Measurements from ENCODE around the gene IL5. TPM values are rescaled to one million over a fixed set of nuclear protein-coding genes. Genes with fewer than 3 reads are reported as not detected.

The IL5 gene
- total and polyA plus RNA-seq, 2 of the 4 experiments (the other 2 are of a cell fraction) = not detected

DNA sequence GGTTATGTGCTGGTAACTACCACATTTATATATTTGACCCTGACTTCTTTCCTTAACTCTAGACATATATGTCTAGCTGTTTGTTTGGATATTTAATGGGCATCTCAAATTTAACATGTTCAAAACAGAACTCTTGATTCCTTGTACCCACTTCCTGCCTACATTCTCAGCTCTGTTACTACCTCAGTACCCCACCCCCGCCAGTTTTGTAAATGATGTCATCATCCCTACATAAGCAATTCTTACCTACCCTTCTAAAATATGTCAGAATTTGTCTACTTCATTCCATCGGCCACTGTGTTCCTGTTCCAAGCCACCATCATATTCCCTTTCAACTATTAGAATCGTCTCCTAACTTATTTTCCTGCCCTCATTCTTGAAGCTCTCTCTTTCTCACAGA is 18.3 kb upstream of the IL5 start:
- Histone ChIP-seq H3K14ac (replicated peaks; ENCODE audit: low read depth, low read length) (no peak overlapping the region), H3K9me1 (ENCODE audit: insufficient read depth, low read length) (peaks cover under 1% of the 10 kb centered on the region; the same call in 1 of the 2 replicates), H4K91ac (ENCODE audit: insufficient read depth, low read depth, low read length) (no peak overlapping the region), H3K4ac (ENCODE audit: low read depth, low read length) (no peak overlapping the region), H3K18ac (ENCODE audit: low read depth, low read length) (no peak overlapping the region), H4K20me1 (ENCODE audit: insufficient read depth, low read length) (no peaks in the 10 kb centered on the region; the same call in 1 of the 2 replicates), H3K4me3 (ENCODE audit: insufficient read depth, low read depth, low read length) (no peak overlapping the region), H3K4me1 (ENCODE audit: control insufficient read depth, insufficient read depth, low read length) (no peaks in the 10 kb centered on the region; the same call in none of the 2 replicates), H3K23ac (ENCODE audit: low read depth, low read length) (no peak overlapping the region), H2AK9ac (replicated peaks; ENCODE audit: low read depth, low read length, poor library complexity) (no peak overlapping the region), H3K9ac (ENCODE audit: low read depth, low read length) (no peak overlapping the region), H2BK20ac (ENCODE audit: low read depth, low read length) (no peak overlapping the region), H3K4me2 (ENCODE audit: low read depth, low read length) (no peak overlapping the region), H2BK120ac (ENCODE audit: low read depth, low read length) (no peak overlapping the region), H2AK5ac (ENCODE audit: low read depth, low read length) (no peak overlapping the region), H2BK5ac (ENCODE audit: low read depth, low read length, poor library complexity, severe bottlenecking) (no peak overlapping the region), H3K27me3 (ENCODE audit: control insufficient read depth, insufficient read depth, low read length) (no peaks in the 10 kb centered on the region), H3K36me3 (ENCODE audit: control insufficient read depth, insufficient read depth, low read length) (peaks cover 12% of the 10 kb centered on the region), H4K5ac (ENCODE audit: low read depth, low read length) (no peak overlapping the region), H3K56ac (ENCODE audit: extremely low read depth, insufficient read depth, low read length) (no peak overlapping the region), H2AFZ (replicated peaks; ENCODE audit: low read length, poor library complexity) (no peak overlapping the region), H3K79me1 (ENCODE audit: low read depth in 1 of 2, low read length in 2 of 2) (peaks cover 20 to 38% of the 10 kb centered on the region in 2 experiments), H4K8ac (ENCODE audit: low read depth in 2 of 2, low read length in 2 of 2) (no peak overlapping the region), H3K27ac (ENCODE audit: insufficient read depth, low read length) (no peak overlapping the region), H2BK15ac (ENCODE audit: low read depth, low read length) (no peak overlapping the region; the same call in 2 of the 3 replicates), H3K9me3 (ENCODE audit: control insufficient read depth, insufficient read depth, low read length) (peaks cover 3% of the 10 kb centered on the region)
- in situ Hi-C loops (cut with MboI; ENCODE audit: low sequenced_read_pairs) = no loop called here
- ATAC-seq (ENCODE audit: low read depth) = no peak
- intact Hi-C loops (cut with micrococcal nuclease) = no loop called here
- TF ChIP-seq MAFK (IDR thresholded peaks at IDR 0.05; ENCODE audit: low read depth, low read length) (no peak), NFE2L2 (IDR thresholded peaks at IDR 0.05; ENCODE audit: low read depth, low read length) (no peak), CEBPB (IDR thresholded peaks at IDR 0.05; ENCODE audit: low read depth, low read length) (0 out of 2 replicates have a peak, but pooled peaks have one; percentile 2), RFX5 (IDR thresholded peaks at IDR 0.05; ENCODE audit: low read depth, low read length) (no peak), RAD21 (IDR thresholded peaks at IDR 0.05; ENCODE audit: low read length) (no peak), BHLHE40 (IDR thresholded peaks at IDR 0.05; ENCODE audit: low read depth, low read length) (no peak)
- BruUV-seq (replicated peaks) = no TSS peak
- dilution Hi-C loops (cut with HindIII; ENCODE audit: low sequenced_read_pairs, unreplicated experiment) = no loop called here
- CTCF ChIA-PET = interaction anchor here (0.5 kb wide), 1 partner anchor 12 kb away, joined by 4 read pairs; no protein-coding TSS in a partner anchor
- POLR2A ChIA-PET (ENCODE audit: unreplicated experiment) = interaction anchor here (0.7 kb wide), 1 partner anchor 18 kb away, joined by 3 read pairs; no protein-coding TSS in a partner anchor
- peak; percentile 12 for DNase-seq
- WGBS, 2 experiments (ENCODE audit: extremely low coverage in 2 of 2, insufficient read length in 1 of 2) = 95% methylated on average over 2 of the region's 3 CpGs; no CpG with 5 or more reads in 1 of the 2 experiments

All from IMR-90 (cell line).